A204.1 (cell line): ENCODE data around the gene SRMS.

ENCODE experiments used
- FAIRE-seq: peaks from 2 replicates; lab custom pipeline; 2012; peaks lifted over from hg19 to GRCh38; lab: Jason Lieb, UNC

SRMS gene

DNA sequence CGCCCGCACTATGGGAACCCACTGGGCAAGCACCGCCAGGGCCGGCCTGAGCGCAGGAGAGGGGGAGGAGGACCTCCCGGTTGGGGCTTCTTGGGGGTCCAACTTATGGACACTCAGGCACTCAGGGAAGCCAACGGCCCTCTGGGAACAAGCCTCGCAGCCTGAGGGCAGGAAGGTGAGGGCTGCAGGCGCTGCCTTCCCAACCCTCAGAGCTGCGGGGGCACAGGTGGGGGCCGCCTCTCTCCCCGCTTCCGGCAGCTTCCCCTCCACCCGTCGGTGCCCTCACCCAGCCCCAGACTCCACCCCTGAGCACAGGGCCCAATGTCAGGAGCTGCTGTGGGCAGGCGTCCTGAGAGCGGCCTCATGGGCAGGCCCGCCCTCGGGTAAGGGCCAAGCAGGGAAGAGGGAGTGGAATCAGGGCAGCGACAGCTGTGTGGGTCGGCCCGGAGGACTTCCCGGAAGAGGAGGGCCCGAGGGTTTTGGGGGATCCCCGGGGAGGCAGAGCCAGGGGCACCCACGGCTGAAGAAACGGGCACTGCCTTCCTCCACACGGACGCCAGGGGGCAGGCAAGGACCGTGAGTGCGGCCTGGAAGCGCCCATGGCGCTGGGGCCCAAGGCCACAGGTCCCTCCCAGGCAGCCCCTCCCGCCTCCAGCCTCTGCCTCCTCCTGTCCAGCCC lies 9.9 kb downstream of the SRMS start:
- FAIRE-seq: no peak

DNA sequence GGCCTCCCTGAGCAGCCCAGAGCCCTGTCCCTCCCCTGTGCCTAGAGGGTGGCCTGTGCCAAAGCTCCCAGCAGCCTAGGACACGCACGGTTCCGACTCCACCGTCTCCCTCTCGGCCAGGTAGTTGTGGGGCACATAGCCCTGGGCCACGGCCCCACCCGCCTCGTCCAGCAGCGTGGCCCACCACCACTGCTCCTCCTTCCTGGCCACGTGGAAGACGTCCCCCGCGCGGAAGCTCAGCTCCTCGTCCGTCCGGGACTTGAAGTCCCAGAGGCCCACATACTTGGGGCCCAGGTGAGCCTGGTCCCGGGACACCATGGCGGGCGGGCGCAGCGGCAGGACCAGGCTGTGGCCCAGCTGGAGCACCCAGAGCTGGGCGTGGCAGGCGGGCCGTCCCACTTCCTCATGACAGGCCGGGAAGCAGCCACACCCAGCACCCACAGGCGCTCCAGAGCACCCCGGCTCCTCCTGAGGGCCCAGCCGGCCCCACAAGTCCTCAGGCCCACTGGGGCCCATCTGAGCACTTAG lies 10.5 kb downstream of the SRMS start, which contains the start of gene PTK6:
TSS of gene PTK6 (minus strand) at position 380 of the 528 bp plus-strand sequence. CDS start at position 318, 62 bp downstream.
- no peak for FAIRE-seq

DNA sequence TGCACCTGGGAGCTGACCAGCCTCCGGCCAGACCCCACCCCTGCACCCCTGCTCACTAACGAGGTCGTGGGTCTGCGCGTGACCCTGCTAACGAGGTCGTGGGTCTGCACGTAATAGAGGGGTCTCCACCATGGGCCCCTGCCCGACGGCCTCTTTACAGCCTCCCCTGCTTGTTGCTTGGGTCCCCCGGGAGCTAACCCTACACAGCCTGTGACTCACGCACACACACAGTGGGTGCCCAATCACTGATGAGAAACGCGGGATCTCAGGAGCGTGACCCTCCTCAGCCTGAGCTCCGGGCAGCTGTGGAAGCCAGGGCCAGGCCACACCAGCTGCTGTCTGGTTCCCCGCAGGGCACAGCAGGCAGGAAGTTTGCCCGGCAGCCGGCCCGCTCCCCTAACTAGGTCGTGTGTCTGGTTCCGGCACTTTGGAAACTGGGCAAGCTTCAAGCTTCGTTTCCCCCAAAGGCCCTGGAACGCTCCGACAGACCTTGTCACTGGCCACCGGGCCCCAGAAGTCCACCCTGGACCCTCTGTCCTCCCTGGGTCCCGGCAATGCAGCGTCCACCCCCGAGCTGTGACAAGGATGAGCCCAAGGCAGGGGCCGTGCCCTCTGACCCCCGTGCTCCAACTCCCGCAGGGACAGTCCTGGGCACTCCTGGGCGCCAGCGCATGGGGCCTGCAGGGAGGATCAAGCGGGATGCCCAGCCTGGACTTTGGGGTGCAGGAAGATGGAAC lies 11.1 kb downstream of the SRMS start:
- FAIRE-seq: no peak

DNA sequence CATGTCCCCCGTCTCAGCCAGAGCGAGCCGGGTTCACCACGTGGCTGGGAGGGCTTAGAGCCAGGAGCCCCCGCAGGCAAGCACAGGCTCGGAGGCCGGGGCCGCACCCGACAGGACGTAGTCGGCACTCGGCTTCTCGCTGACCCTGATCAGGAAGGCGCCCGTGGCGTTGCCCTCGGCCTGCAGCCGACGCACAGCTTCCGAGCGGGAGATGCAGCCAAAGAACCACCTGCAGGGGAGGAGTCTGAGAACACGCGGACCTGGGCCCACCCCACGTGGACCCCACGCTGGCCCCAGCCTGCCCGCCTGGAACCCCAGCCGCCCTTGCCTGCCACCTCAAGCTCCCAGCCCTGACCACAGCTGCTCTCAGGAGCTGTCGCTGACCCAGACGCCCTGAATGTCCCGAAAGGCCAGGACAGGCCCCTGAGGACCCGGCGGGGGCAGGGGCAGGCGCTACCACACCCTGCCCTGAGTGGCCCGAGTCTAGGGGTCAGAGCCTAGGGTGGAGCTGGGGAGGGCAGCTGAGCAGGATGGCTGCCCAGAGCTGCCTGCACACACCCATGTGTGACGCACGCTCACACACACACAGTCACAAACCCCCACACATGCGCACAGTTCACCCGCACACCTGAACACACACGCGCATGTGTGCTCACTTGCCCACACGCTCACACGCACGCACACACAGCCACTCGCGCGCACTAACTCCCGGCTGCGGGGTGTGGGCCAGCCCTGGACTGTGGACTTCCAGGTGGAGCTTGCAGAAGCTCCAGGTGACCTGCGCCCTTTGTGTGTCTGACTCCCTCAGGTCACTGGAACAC lies 12.5 kb downstream of the SRMS start:
- no peak for FAIRE-seq

DNA sequence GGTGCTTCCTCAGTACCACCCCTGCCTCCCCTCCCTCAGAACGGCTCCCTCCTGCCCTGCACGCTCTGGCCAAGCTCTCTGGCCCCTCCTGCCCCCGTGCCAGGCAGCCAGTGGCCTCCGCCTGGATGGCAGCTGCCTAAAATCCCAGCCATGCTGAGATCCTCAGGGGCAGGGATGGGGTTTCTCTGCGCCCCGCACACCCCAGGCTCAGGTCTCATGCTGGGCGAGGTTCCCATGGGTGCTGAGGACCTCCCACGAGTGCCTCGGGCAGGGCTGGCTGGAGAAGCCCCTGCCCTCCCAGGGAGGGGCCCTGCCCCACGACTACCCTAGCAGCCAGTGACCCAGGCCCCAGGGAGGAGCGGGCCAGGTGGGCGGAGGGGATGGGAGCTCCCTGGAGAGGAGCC lies 13.1 kb downstream of the SRMS start:
- FAIRE-seq: no peak

DNA sequence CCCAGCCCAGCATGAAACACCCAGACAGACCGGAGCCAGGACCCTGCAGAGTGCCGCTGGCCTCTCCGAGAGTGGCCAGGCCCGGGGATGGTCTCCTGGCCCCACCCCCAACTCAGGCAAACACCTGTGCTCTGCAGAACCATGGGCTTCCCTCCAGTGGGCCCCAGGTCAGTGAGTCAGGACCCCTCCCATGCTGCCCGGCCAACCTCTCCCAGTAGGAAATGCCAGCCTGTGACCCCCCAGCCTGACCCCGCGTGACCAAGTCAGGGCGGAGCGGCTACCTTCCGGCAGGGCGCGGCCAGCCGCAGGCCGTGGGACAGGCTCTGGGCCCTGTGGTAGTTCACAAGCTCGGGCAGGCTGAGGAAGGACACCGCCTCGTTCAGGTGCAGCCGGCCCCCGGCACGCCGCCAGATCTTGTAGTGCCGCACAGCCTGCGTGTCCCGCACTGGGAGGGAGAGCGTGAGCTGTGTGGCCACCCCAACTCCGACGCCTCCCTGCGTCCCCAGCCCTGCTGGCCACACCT lies 13.6 kb downstream of the SRMS start:
- FAIRE-seq: no peak

DNA sequence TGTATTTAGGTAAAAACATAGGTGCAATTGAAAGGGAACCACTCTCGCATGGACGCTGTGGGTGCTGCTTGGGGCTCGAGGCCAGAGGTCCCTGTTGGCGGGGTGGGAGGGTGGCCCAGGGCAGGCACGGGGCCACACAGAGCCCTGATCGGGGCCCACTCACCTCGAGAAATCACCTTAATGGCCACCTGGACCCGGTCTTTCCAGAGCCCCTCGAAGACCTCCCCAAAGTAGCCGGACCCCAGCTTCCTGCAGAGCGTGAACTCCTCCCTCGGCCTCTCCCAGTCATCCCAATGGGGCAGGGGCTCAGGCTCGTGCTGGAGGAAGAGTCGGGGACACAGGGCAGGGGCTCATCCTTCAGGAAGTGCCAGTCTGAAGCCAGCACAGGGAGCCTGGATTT lies 14.2 kb downstream of the SRMS start:
- FAIRE-seq: no peak

DNA sequence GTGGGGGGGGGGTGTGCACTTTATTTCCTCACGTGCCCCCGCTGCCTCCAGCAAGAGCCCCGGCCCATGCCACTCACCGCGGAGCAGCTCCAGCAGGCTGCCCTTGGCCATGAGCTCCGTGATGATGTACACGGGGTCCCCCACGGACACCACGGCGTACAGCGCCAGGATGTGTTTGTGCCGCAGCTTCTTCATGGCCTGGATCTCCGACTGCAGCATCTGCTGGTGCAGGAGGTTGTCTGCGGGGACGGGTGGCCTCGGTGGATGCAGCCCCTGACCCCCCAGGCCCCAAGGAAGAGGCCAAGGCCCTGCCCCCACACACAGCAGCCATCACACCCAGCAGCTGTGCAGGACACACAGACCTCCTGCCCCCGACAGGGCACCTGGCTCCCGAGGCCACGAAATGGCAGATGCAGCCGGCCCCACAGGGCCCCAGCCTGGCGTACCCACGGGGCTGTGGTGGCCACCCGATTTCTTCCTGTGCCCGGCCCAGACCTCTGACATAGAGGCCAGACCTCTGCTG lies 15.0 kb downstream of the SRMS start:
- FAIRE-seq: no peak

DNA sequence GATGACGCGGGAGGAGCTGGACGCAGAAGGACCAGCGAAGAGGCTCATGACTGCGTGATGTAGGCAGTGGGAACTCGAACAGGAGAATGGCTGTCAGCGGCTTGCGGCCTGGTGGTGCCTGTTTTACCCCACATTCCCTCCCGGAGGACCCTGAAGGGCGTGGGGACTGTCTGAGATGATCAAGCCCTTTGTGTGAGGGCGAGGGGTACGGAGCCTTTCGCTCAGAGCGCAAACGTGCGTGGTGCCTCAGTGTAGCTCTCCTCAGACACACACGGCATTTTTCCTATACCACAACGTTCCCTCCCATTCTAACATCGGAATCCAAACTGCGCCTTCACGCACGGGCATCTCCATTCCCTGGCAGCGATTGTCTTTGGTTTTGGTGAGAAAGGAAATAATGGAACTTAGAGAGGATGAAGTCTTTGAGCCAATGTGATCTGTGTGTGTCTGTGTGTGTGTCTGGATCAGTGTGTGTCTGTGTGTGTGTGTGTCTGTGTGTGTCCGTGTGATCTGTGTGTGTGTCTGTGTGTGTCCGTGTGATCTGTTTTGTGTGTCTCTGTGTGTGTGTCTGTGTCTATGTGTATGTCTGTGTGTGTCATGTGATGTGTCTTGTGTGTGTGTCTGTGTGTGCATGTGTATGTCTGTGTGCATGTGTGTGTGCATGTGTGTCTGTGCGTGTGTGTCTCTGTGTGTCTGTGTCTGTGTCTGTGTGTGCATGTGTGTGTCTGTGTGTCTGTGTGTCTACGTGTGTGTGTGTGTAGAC lies 15.7 kb downstream of the SRMS start:
- no peak for FAIRE-seq

DNA sequence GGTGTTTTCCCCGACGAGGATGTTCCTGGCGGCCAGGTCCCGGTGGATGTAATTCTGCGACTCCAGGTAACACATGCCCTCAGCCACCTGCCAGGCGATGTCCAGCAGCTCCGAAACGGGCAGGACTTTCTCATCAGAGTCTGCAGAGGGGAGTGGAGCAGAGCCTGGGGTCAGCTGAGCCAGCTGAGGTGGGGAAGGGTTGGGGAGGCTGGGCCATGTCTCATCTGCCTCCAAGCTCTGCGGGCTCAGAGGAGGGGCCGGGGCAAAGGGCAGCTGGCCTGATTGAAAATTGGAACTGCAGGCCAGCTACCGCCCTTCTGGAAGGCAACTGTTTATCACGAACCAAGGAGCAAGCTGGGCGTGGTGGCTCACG lies 16.8 kb downstream of the SRMS start:
- no peak for FAIRE-seq

DNA sequence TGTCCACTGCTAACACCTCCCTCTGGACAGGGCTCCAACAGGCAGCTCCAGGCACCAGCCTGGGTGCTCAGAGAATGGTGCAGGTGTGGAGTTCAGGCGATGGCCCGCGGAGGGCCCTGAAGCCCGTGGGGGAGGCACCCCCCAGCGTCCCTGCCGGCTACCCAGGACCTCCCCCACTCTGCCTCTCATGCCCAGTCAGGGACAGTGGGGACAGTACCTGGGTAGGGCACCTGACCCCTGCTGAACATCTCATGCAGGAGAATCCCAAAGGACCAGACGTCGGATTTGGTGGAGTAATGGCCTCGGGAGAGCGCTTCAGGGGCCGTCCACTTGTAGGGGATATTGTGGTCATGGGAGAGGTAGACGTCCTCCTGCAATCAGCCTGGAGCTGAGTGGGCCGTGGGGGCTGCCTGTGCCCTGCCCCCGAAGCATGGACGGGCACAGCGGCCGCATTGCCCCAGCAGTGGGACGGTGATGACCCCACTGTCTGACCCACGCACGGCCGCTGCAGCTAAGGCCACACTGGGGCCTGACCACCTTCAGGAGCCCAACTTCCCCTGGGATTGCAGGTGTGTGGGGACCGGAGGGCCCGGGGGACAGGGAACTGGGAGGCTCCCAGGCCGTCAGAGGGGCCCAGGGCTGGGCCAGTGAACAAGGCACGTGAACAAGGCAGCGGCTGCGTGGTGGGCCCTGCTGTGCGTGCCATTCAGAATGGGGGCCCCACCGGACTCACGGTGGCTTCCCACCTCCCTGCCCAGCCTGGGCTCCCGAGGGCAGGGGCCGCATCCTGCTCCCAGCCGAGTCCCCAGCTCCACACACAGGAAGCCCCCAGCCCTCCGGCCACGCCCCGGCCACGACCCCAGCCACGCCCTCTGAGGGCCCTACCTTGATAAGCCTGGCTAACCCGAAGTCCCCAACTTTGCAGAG lies 17.4 kb downstream of the SRMS start:
- no peak for FAIRE-seq

DNA sequence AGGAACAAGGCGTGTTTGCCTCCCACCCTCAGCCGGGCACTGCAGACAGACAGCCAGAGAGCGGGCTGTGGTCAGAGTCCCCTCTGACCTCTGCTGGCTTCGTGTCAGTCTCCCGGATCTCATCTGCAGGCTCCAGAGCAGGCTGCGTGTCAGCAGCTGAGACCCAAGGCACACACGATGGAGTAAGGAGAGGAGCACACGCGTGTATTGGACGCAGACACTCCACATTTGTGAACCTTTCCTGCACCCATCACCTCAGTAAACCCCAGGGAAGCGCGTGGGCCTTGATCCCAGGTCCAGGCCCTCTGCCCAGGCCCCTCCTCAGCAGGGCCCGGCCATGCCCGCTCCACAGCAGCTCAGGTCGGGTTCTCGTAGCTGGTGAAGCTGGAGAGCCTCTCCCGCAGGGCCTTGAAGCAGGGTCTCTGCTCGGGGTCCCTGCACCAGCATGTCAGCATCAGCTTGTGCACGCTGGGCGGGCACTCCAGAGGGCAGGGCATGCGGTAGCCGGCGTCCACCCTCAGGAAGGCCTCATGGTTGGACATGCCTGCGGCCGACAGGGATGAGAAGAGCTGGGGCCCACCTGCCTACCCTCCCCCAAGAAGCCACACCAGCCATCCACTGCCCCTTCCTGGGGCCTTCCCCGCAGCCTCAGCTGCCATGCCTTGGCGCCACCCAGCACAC lies 18.2 kb downstream of the SRMS start:
- FAIRE-seq: no peak

DNA sequence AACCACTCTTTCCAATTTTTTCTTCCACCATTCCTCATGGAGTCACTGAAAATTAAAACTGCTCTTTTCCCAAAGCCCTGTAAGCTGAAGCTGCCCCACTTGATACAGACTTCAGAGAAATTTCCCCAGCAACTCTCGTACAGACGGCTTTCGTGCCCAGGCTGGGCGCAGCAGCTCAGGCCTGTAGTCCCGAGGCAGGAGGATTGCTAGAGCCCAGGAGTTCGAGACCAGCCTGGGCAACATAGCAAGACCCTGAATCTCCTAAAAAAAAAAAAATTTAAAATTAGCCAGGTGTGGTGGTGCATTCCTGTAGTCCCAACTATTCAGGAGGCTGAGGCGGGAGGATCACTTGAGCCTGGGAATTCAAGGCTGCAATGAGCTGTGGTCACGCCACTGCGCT lies 20.4 kb downstream of the SRMS start:
- FAIRE-seq: no peak

DNA sequence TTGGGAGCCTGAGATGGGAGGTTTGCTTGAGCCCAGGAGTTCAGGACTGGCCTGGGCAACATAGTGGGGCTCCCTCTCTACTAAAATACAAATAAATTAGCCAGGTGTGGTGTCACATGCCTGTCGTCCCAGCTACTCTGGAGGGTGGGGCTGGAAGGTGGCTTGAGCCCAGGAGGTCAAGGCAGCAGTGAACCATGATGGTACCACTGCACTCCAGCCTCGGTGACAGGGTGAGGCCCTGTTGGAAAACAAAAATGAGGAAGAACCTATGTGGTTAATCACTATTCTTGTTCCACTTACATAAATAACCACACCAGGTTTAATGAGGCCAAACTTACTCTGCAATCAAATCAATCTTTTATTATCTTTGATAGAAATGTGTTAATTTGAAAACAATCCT lies 21.6 kb downstream of the SRMS start:
- FAIRE-seq: no peak

DNA sequence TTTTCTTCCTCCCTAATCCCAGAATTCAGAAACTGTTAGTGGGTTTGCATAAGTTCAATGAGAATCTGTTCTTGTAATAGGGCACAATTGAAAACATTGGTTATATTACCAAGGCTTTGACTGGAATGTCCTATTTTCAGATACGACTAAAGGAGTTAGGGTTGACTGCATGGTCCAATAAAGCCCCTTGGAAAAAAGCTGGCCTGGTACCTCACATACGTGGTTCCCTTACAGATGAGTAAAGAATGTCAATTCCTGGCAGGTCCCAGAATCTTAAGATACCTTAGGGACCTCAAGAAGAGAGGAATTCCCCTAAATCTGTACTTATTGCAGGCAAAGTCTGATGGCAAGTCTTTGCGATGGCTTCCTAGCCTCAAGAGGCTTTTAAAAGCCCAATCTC lies 22.4 kb downstream of the SRMS start:
- no peak for FAIRE-seq

DNA sequence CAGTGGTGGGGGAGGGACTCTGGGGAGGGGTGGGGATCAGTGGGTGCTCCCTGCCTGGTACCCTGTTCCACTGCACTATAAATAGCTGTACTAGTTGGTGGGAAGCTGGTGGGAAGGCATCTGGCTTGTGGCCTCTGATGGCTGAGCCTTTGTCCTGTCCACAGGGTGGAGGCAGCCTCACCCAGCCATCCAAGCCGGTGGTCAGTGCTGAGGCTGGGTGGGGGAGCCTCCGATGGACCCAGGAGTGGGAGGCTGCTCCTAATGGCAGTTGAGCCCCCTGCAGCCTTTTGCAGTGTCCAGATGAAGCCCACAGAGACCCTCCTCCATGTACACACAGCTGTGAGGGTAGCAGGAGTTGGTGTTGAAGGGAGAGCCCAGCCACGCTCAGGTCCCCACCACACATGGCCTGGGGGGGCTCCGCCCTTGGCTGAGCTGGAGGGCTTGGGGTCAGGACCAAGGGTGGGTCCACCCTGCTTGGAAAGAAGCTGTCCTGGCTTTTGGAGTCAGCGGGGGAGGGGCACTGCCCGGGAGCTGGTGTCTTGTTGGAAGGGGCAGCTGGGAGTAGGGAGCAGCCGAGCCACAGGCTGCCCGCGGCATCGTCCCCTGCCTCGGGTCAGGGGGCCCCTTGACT lies 24.5 kb downstream of the SRMS start:
- no peak for FAIRE-seq

DNA sequence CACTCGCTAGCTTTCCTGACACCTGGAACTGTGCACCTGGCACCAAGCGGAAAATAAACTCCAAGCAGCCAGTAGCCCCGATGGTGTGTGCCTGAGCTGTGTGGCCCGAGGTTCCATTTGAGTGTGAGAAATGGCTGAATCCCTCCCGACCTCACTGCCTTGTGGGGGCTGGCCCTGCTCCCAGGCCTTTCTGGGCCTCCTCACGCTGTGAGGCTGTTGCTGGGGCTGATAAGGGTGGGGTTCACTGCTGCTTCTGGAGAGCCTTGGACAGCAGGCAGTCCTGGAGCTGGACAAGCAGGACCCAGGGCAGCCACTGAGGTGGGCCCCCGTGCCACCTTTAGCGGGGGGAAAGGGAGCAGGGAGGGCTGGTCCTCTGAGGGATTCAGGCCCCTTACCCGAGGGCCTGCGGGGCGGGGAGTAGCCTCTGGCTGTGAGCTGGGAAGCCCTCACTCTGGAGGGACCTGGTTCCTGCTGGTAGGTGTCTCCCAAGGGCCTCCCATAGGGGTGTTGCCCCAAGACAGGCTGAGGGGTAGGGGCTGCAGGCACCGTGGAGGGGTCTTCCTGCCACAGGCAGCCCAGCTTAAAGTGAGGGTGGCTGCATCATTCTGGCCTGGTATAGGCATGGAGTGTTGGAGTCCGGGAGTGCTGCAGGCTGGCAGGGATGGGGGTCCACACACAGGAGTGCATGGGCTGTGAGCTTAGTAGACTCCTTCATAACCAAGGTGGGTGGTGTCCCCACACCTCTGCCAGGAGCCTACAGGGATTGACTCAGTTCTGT lies 25.3 kb downstream of the SRMS start:
- FAIRE-seq: no peak

DNA sequence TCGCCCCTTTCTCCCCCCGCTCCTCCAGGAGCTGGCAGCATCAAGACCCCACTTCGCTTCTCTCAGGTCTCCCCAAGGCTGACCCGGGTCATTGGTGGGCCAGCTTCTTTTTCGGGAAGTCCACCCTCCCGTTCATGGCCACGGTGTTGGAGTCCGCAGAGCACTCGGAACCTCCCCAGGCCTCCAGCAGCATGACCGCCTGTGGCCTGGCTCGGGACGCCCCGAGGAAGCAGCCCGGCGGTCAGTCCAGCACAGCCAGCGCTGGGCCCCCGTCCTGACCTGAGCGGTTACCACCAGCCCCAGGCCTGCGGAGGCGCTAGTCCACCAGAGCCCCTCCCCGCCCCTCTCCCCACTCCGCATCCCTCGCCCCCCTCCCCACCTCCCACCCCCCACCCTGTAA lies 25.9 kb downstream of the SRMS start:
- FAIRE-seq: no peak
